H1 (cell line): Measurements from ENCODE around the gene TTC38. TPM values are rescaled to one million over a fixed set of nuclear protein-coding genes. Genes with fewer than 3 reads are reported as not detected.

ENCODE experiments used
- CTCF ChIA-PET: fragments of 300-600 bp; sonication (Branson Sonifier 250); formaldehyde crosslinking; loops from one replicate; lab custom pipeline; 2021; ENCODE audit not compliant: partially characterized antibody; lab: Charles Lee
- POLR2A ChIA-PET: fragments of 300-600 bp; sonication (Branson Sonifier 250); formaldehyde crosslinking; loops from one replicate; lab custom pipeline; 2021; ENCODE audit warnings: inconsistent platforms; ENCODE audit not compliant: partially characterized antibody; lab: Charles Lee
- DNase-seq, 2 experiments: peaks; one replicate each; pipeline versions ENCODE4 v3.0.0 to v3.0.0-alpha.2; 2010 to 2022; ENCODE audit warnings: low spot score in 2 of 2, low read depth in 1 of 2, mixed read lengths in 1 of 2
- FAIRE-seq: peaks from 2 replicates; lab custom pipeline; 2011; peaks lifted over from hg19 to GRCh38; lab: Jason Lieb, UNC
- H2AFZ ChIP-seq: 2 replicates; pipeline ENCODE4 v1.8.1; 2012; ENCODE audit warnings: low read length, inconsistent platforms
- H2AK5ac ChIP-seq: 2 replicates; pipeline ENCODE4 v1.6.1; 2013; ENCODE audit warnings: low read depth, low read length
- H2BK120ac ChIP-seq: replicated peaks from 2 replicates; pipeline ENCODE3; 2013; ENCODE audit warnings: low read depth, low read length, inconsistent platforms
- H2BK12ac ChIP-seq: 2 replicates; pipeline ENCODE4 v1.6.1; 2013; ENCODE audit warnings: low read depth, low read length
- H2BK15ac ChIP-seq: 2 replicates; pipeline ENCODE4 v1.6.1; 2013; ENCODE audit warnings: low read length
- H2BK20ac ChIP-seq: 2 replicates; pipeline ENCODE4 v1.6.1; 2013; ENCODE audit warnings: low read length
- H2BK5ac ChIP-seq: 2 replicates; pipeline ENCODE4 v1.6.1; 2013; ENCODE audit warnings: low read depth, low read length
- H3K14ac ChIP-seq: 2 replicates; pipeline ENCODE4 v1.6.1; 2013; ENCODE audit warnings: inconsistent platforms; ENCODE audit not compliant: insufficient read length
- H3K18ac ChIP-seq: 2 replicates; pipeline ENCODE4 v1.6.1; 2013; ENCODE audit warnings: low read length; ENCODE audit errors: extremely low read depth
- H3K23ac ChIP-seq: 2 replicates; pipeline ENCODE4 v1.6.1; 2013; ENCODE audit warnings: inconsistent platforms; ENCODE audit not compliant: insufficient read length
- H3K23me2 ChIP-seq: 2 replicates; pipeline ENCODE4 v1.6.1; 2013; ENCODE audit warnings: low read depth, low read length
- H3K27ac ChIP-seq: 2 replicates; pipeline ENCODE4 v1.6.1; 2011; ENCODE audit warnings: low read depth, low read length, inconsistent platforms
- H3K27me3 ChIP-seq, 4 experiments: replicated peaks in 1 of 4; 1 replicate in 1 of 4; 2 replicates in 3 of 4; pipeline versions ENCODE4 v1.6.1 to v1.8.1; 2011 to 2013; ENCODE audit warnings: low read length in 3 of 4, mild to moderate bottlenecking in 3 of 4, inconsistent platforms in 2 of 4, mixed read lengths in 2 of 4, moderate library complexity in 1 of 4; ENCODE audit not compliant: control insufficient read depth in 3 of 4, insufficient read depth in 3 of 4; ENCODE audit errors: extremely low read depth in 1 of 4
- H3K36me3 ChIP-seq, 4 experiments: 2 replicates each; pipeline versions ENCODE4 v1.6.1 to v1.8.1; 2011 to 2013; ENCODE audit warnings: mild to moderate bottlenecking in 4 of 4, low read length in 3 of 4, moderate library complexity in 2 of 4, control low read depth in 1 of 4, inconsistent platforms in 1 of 4; ENCODE audit not compliant: insufficient read depth in 4 of 4, control insufficient read depth in 2 of 4
- H3K4ac ChIP-seq: replicated peaks from 2 replicates; pipeline ENCODE3; 2013; ENCODE audit warnings: low read length, low read depth, mixed read lengths, inconsistent platforms; ENCODE audit not compliant: insufficient read length
- H3K4me1 ChIP-seq, 4 experiments: replicated peaks in 1 of 4; 1 replicate in 1 of 4; 2 replicates in 3 of 4; pipeline versions ENCODE4 v1.6.1 to v1.8.1; 2011 to 2013; ENCODE audit warnings: low read length in 3 of 4, inconsistent platforms in 2 of 4, mixed read lengths in 1 of 4; ENCODE audit not compliant: insufficient read depth in 4 of 4, control insufficient read depth in 3 of 4
- H3K4me2 ChIP-seq, 2 experiments: 2 replicates each; pipeline versions ENCODE4 v1.6.1 to v1.8.1; 2011 to 2013; ENCODE audit warnings: low read depth in 2 of 2, low read length in 2 of 2, control low read depth in 1 of 2, inconsistent platforms in 1 of 2, mild to moderate bottlenecking in 1 of 2; ENCODE audit not compliant: insufficient read depth in 1 of 2
- H3K4me3 ChIP-seq, 4 experiments: fragments of 200-600, 300-600 bp in 1 of 4; sonication (generic), shearing (Covaris generic), sonication (Bioruptor Twin) in 1 of 4; 2 replicates each; pipeline versions ENCODE4 v1.5.1 to v1.8.1; 2011 to 2016; ENCODE audit warnings: low read length in 4 of 4, low read depth in 3 of 4, control low read depth in 2 of 4, inconsistent platforms in 2 of 4, mild to moderate bottlenecking in 2 of 4, mixed read lengths in 1 of 4, moderate library complexity in 1 of 4; ENCODE audit not compliant: insufficient read depth in 2 of 4; ENCODE audit errors: extremely low read depth in 1 of 4
- H3K56ac ChIP-seq: replicated peaks from 2 replicates; pipeline ENCODE3; 2013; ENCODE audit warnings: low read depth, mild to moderate bottlenecking, mixed read lengths, low read length, inconsistent platforms; ENCODE audit not compliant: insufficient read length
- H3K79me1 ChIP-seq: 2 replicates; pipeline ENCODE4 v1.6.1; 2013; ENCODE audit warnings: low read depth, low read length, control low read depth
- H3K79me2 ChIP-seq, 2 experiments: 2 replicates each; pipeline versions ENCODE4 v1.6.1 to v1.8.1; 2012 to 2013; ENCODE audit warnings: low read length in 2 of 2, mild to moderate bottlenecking in 2 of 2, inconsistent platforms in 1 of 2; ENCODE audit not compliant: insufficient read depth in 2 of 2, control insufficient read depth in 1 of 2
- H3K9ac ChIP-seq, 4 experiments: replicated peaks in 1 of 4; 1 replicate in 1 of 4; 2 replicates in 3 of 4; pipeline versions ENCODE4 v1.6.1 to v1.8.1; 2011 to 2013; ENCODE audit warnings: low read depth in 3 of 4, low read length in 3 of 4, control low read depth in 2 of 4, mild to moderate bottlenecking in 2 of 4, moderate library complexity in 2 of 4, inconsistent platforms in 1 of 4; ENCODE audit errors: extremely low read depth in 1 of 4
- H3K9me3 ChIP-seq, 2 experiments: 2 replicates each; pipeline versions ENCODE4 v1.6.1 to v1.8.1; 2012 to 2013; ENCODE audit warnings: mild to moderate bottlenecking in 2 of 2, moderate library complexity in 2 of 2, control low read depth in 1 of 2, inconsistent platforms in 1 of 2, low read depth in 1 of 2, low read length in 1 of 2, mixed read lengths in 1 of 2; ENCODE audit not compliant: insufficient read depth in 2 of 2
- H4K20me1 ChIP-seq, 2 experiments: replicated peaks in 1 of 2; 2 replicates each; pipeline versions ENCODE3 to v1.8.1; 2011 to 2013; ENCODE audit warnings: inconsistent platforms in 2 of 2, low read length in 2 of 2, mild to moderate bottlenecking in 1 of 2; ENCODE audit not compliant: insufficient read depth in 2 of 2, control insufficient read depth in 1 of 2
- H4K5ac ChIP-seq: 2 replicates; pipeline ENCODE4 v1.6.1; 2013; ENCODE audit warnings: low read length, low read depth, mixed read lengths, inconsistent platforms; ENCODE audit not compliant: insufficient read length
- H4K8ac ChIP-seq: 2 replicates; pipeline ENCODE4 v1.8.0; 2013; ENCODE audit warnings: mild to moderate bottlenecking, moderate library complexity, low read length, inconsistent platforms; ENCODE audit not compliant: insufficient read depth; ENCODE audit errors: extremely low read depth
- H4K91ac ChIP-seq: replicated peaks from 2 replicates; pipeline ENCODE3; 2013; ENCODE audit warnings: low read length, mixed read lengths, inconsistent platforms; ENCODE audit not compliant: insufficient read length
- CHD2 ChIP-seq: IDR thresholded peaks from 2 replicates; pipeline ENCODE4 v1.6.1; 2012; ENCODE audit warnings: low read length, improper control_type of control experiment
- EGR1 ChIP-seq: IDR thresholded peaks from 2 replicates; pipeline ENCODE4 v1.6.1; 2011; ENCODE audit warnings: low read depth, low read length, borderline replicate concordance
- JUND ChIP-seq: IDR thresholded peaks from 2 replicates; pipeline ENCODE4 v1.6.1; 2011; ENCODE audit warnings: mild to moderate bottlenecking, improper control_type of control experiment, low read length
- MAFK ChIP-seq: IDR thresholded peaks from 2 replicates; pipeline ENCODE4 v1.6.1; 2012; ENCODE audit warnings: low read depth, mild to moderate bottlenecking, improper control_type of control experiment, low read length
- POU5F1 ChIP-seq: IDR thresholded peaks from 2 replicates; pipeline ENCODE4 v1.6.1; 2011; ENCODE audit warnings: low read depth, mild to moderate bottlenecking, low read length, moderate library complexity
- RBBP5 ChIP-seq: IDR thresholded peaks from 2 replicates; pipeline ENCODE4 v1.7.1; 2012; ENCODE audit warnings: low read depth, mild to moderate bottlenecking, inconsistent platforms, low read length, moderate library complexity, borderline replicate concordance
- SIX5 ChIP-seq: IDR thresholded peaks from 2 replicates; pipeline ENCODE4 v1.6.1; 2011; ENCODE audit warnings: mild to moderate bottlenecking, low read depth, low read length
- SP1 ChIP-seq: IDR thresholded peaks from 2 replicates; pipeline ENCODE4 v1.6.1; 2011; ENCODE audit warnings: low read depth, low read length
- WGBS, 2 experiments: shearing (Covaris generic) in 1 of 2; methylation state at CpG; one replicate each; pipeline versions ENCODE4 v1.1.6 to v1.1.7; 2013 to 2015; ENCODE audit warnings: low lambda C conversion rate in 2 of 2, mixed read lengths in 2 of 2, inconsistent platforms in 1 of 2, low coverage in 1 of 2, missing lambda C conversion rate in 1 of 2; ENCODE audit not compliant: insufficient replicate concordance in 2 of 2, insufficient coverage in 1 of 2, insufficient read length in 1 of 2; ENCODE audit errors: extremely low coverage in 1 of 2, missing lambda C conversion rate in 1 of 2; 5-methylcytosine and 5-hydroxymethylcytosine counted together
- polyA plus RNA-seq, 7 experiments: library from polyadenylated mRNA; depleted of rRNA in 3 of 7; stranded (reverse) in 5 of 7; unstranded in 2 of 7; fragments of >200 nt in 5 of 7; fragments of 200-250 nt in 2 of 7; gene quantifications; 1 replicate in 5 of 7; 2 replicates in 1 of 7; 4 replicates in 1 of 7; pipeline versions ENCODE4 v1.2.1 to v1.2.3, GENCODE V29; 2011 to 2013; ENCODE audit warnings: missing spikeins in 2 of 7, mixed read lengths in 2 of 7
- total RNA-seq: library from RNA; stranded (reverse); fragmentation: NEBNext Ultra II Directional; extraction: Animal tissue kit (Norgen Biotek cat#: 25700); gene quantifications from 2 replicates; pipeline ENCODE4 v1.2.1, GENCODE V29; 2021
- TF ChIP-seq, protein P1 (sequence below): IDR thresholded peaks from 2 replicates; pipeline ENCODE4 v1.6.1; 2012; ENCODE audit warnings: low read length, inconsistent platforms
- TF ChIP-seq, protein P2 (sequence below): IDR thresholded peaks from 2 replicates; pipeline ENCODE4 v1.6.1; 2012; ENCODE audit warnings: inconsistent platforms

Gene TTC38
- total and polyA plus RNA-seq, 2 of the 8 experiments (the other 6 are each of a cell fraction or from before 2014, with no cell fraction given) = 25.3 to 34.8 TPM

GRCh38 chr22:46250035-46250782, 17.6 kb upstream of the TTC38 start, which contains the start of gene CDPF1:
CDPF1 (minus strand) TSS chr22:46250293; CDS start chr22:46248284, 2,009 bp downstream.
- Histone ChIP-seq H3K79me2 (no peaks in the 10 kb centered on the region), H4K91ac (peak within 1 kb of the TSS; percentile 73), H3K36me3 (no peaks in the 10 kb centered on the region), H3K9me3 (no peaks in the 10 kb centered on the region; a peak in 1 of 4 replicates), H2BK12ac (no peak within 1 kb of the TSS), H2BK5ac (peak within 1 kb of the TSS; percentile 60; the same call in 1 of the 2 replicates), H2BK20ac (no peak within 1 kb of the TSS), H4K8ac (peak within 1 kb of the TSS; percentile 80), H2AK5ac (no peak within 1 kb of the TSS), H3K27ac (no peak within 1 kb of the TSS), H2BK120ac (no peak within 1 kb of the TSS), H4K5ac (peak within 1 kb of the TSS; percentile 83), H3K4me3 (peak within 1 kb of the TSS; percentile 55 to 70 (median 62)), H3K4me1 (peaks cover 0 to 4% (median 2%) of the 10 kb centered on the region in 4 experiments; a peak in 4 of 7 replicates), H3K9ac (peak within 1 kb of the TSS; percentile 19 to 69 (median 44); a peak in 5 of 7 replicates), H3K14ac (no peak within 1 kb of the TSS), H4K20me1 (no peaks in the 10 kb centered on the region), H3K4me2 (peak within 1 kb of the TSS; percentile 62 to 96), H2AFZ (peak within 1 kb of the TSS; percentile 67; the same call in 1 of the 2 replicates), H3K27me3 (peaks cover 0 to 4% (median 0%) of the 10 kb centered on the region in 4 experiments; a peak in 2 of 7 replicates), H2BK15ac (no peak within 1 kb of the TSS), H3K56ac (peak within 1 kb of the TSS; percentile 87), H3K23me2 (peaks cover 5% of the 10 kb centered on the region; the same call in 1 of the 2 replicates), H3K23ac (no peak within 1 kb of the TSS), H3K18ac (peak within 1 kb of the TSS; percentile 78), H3K4ac (no peak within 1 kb of the TSS), H3K79me1 (no peaks in the 10 kb centered on the region; the same call in 1 of the 2 replicates)
- no peak for FAIRE-seq
- WGBS, 2 experiments = 1% methylated on average over 74 of the region's 89 CpGs; no CpG with 5 or more reads in 1 of the 2 experiments
- ChIA-PET POLR2A (interaction anchor here (0.7 to 2.9 kb wide), 5 partner anchors 10 to 99 kb away, joined by 3 to 13 read pairs (median 4); partner anchors contain the start of genes PKDREJ and TTC38), CTCF (interaction anchor here (1.2 to 1.5 kb wide), 3 partner anchors 9 to 12 kb away, joined by 3 to 6 read pairs (median 3); partner anchors contain the start of gene PKDREJ)
- peak; percentile 23 to 89 for DNase-seq
- no peak for TF ChIP-seq CHD2
- TF ChIP-seq POU5F1 = no peak
- no peak for TF ChIP-seq SIX5
- 0 out of 2 replicates have a peak, but pooled peaks have one; percentile 36 for TF ChIP-seq RBBP5
- TF ChIP-seq JUND = no peak
- TF ChIP-seq, protein P1, sequence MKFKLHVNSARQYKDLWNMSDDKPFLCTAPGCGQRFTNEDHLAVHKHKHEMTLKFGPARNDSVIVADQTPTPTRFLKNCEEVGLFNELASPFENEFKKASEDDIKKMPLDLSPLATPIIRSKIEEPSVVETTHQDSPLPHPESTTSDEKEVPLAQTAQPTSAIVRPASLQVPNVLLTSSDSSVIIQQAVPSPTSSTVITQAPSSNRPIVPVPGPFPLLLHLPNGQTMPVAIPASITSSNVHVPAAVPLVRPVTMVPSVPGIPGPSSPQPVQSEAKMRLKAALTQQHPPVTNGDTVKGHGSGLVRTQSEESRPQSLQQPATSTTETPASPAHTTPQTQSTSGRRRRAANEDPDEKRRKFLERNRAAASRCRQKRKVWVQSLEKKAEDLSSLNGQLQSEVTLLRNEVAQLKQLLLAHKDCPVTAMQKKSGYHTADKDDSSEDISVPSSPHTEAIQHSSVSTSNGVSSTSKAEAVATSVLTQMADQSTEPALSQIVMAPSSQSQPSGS = no peak
- TF ChIP-seq EGR1 = no peak
- TF ChIP-seq, protein P2, sequence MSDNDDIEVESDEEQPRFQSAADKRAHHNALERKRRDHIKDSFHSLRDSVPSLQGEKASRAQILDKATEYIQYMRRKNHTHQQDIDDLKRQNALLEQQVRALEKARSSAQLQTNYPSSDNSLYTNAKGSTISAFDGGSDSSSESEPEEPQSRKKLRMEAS = peak; percentile 75
- no peak for TF ChIP-seq MAFK
- TF ChIP-seq SP1 = no peak
